Choroid plexus epithelial cell (primary cell): ENCODE results near the gene NHLRC2.
A peak's percentile ranks its signal among the peaks of the same experiment; 100 is the strongest.

ENCODE experiments used
- DNase-seq: peaks from one replicate; pipeline ENCODE4 v3.0.0-alpha.2; 2010; ENCODE audit warnings: low read depth
- H3K4me3 ChIP-seq: 2 replicates; pipeline ENCODE4 v1.5.1; 2011; ENCODE audit warnings: low read depth, mild to moderate bottlenecking, control low read depth, low read length, moderate library complexity
- CTCF ChIP-seq: conservative IDR thresholded peaks from 2 replicates; pipeline ENCODE4 v1.5.1; 2011; ENCODE audit warnings: low read depth, mild to moderate bottlenecking, control low read depth, inconsistent platforms, low read length, moderate library complexity

Gene NHLRC2

GRCh38 chr10:113865901-113866300 is 11.4 kb downstream of the NHLRC2 start:
- DNase-seq = no peak

GRCh38 chr10:113866551-113867394 is 12.3 kb downstream of the NHLRC2 start:
- no peak for DNase-seq
- TF ChIP-seq CTCF = no peak
- H3K4me3 ChIP-seq = no peak overlapping the region

More at GRCh38 chr10:113865901-113866300, 11.4 kb downstream of the NHLRC2 start:
- no peak for TF ChIP-seq CTCF
- H3K4me3 ChIP-seq = no peak overlapping the region

- DNase-seq = no peak
- no peak for TF ChIP-seq CTCF
- no peak overlapping the region for H3K4me3 ChIP-seq
These were observed 13.4 kb downstream of the NHLRC2 start for GRCh38 chr10:113867904-113868303.

- DNase-seq = no peak
These were observed 15.3 kb downstream of the NHLRC2 start for GRCh38 chr10:113869789-113870188.

GRCh38 chr10:113872139-113873030 is 17.9 kb downstream of the NHLRC2 start:
- no peak for DNase-seq
- TF ChIP-seq CTCF = peak; percentile 33

More at GRCh38 chr10:113869789-113870188, 15.3 kb downstream of the NHLRC2 start:
- no peak overlapping the region for H3K4me3 ChIP-seq
- TF ChIP-seq CTCF = no peak

GRCh38 chr10:113875212-113875611 is 20.8 kb downstream of the NHLRC2 start:
- no peak overlapping the region for H3K4me3 ChIP-seq
- DNase-seq = no peak
- no peak for TF ChIP-seq CTCF

More at GRCh38 chr10:113872139-113873030, 17.9 kb downstream of the NHLRC2 start:
- H3K4me3 ChIP-seq = no peak overlapping the region
